ENCODE data around the gene IRF2BP2.
A peak's percentile ranks its signal among the peaks of the same experiment; 100 is the strongest.

The IRF2BP2 gene

GRCh38 chr1:234585330-234586055 is 24.5 kb downstream of the IRF2BP2 start:
- FAIRE-seq (no peak), DNase-seq (ENCODE audit: low spot score) (no peak)

GRCh38 chr1:234584926-234585325 is 25.1 kb downstream of the IRF2BP2 start:
- DNase-seq (ENCODE audit: low spot score) (no peak), FAIRE-seq (no peak)

- DNase-seq (ENCODE audit: low spot score), result no peak
- FAIRE-seq, result no peak
These were observed 25.6 kb downstream of the IRF2BP2 start for GRCh38 chr1:234584420-234584805.

- DNase-seq (ENCODE audit: low spot score) (no peak), FAIRE-seq (no peak)
These were observed 26.1 kb downstream of the IRF2BP2 start for GRCh38 chr1:234583755-234584419.

DNA sequence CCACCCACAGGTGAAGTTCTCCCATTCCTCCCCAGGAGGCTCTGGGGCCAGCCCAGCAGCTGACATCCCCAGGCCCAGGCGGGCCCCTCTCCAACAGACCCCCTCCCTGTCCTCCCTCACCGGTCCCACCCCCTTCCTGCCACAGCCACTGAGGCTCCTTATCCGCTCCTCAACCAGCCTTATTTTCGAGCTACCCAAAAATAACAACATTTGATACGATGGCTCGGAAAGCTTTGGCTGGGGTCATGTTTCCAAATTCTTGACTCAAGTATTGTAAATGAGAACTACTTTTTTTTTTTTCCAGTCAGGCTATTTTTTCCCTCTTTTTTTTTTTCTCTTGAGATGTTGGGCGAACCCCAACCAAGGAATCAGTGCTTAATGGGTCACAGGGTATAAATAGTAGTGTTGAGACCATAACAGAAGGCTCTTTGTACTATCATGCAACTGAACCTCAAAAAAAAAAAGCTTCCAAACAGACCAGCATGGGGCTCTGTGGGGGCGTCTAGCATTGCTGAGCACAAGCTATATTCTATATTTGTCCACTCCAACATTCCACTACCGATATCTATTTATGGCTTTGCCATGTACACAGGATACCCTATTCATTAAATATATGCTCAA is 27.2 kb downstream of the IRF2BP2 start:
- FAIRE-seq (no peak), DNase-seq (ENCODE audit: low spot score) (no peak)

DNA sequence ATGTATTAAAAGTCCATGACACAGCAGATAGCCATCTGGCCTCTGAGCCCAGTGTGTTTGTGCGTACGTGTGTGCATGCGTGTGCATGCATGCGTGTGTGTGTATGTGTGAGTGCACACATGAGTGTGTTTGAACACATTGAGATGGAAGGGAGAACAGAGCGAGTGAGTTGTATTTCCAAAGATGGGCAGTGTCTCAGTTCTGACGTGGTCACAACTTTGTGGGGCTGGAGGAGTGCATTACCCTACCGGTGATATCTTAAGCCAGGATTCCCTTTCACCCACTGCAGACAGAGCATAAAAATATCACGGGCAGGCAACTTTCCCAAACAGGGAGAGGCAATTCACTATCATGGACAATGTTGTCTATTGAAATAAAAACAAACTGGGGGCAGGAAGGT is 27.8 kb downstream of the IRF2BP2 start:
- no peak for DNase-seq (ENCODE audit: low spot score)
- FAIRE-seq, result no peak

DNA sequence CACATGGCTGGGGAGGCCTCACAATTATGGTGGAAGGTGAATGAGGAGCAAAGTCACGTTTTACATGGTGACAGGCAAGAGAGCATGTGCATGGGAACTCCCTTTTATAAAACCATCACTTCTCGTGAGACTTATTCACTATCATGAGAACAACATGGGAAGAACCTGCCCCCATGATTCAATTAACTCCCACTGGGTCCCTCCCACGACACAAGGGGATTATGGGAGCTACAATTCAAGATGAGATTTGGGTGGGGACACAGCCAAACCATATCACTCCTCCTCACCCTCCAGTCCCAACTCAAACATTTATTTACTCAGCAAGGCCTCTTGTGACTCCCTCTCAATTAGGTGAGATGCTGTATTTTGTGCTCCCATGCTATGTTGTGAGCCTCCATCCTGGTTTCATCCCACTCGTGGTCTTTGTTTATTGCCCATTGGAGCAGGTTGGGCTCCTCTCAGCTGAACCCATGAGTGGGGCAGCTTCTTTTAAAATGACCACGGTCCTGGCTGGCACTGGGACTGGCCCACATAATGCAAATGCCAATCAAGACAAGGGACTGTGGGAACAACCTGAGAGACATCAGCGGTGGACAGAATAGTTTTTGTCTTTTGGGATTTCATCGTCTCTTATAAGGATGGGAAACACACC is 28.8 kb downstream of the IRF2BP2 start:
- DNase-seq (ENCODE audit: low spot score) (no peak), FAIRE-seq (no peak)

GRCh38 chr1:234579967-234580366 is 30.0 kb downstream of the IRF2BP2 start:
- FAIRE-seq (no peak), DNase-seq (ENCODE audit: low spot score) (no peak)

DNA sequence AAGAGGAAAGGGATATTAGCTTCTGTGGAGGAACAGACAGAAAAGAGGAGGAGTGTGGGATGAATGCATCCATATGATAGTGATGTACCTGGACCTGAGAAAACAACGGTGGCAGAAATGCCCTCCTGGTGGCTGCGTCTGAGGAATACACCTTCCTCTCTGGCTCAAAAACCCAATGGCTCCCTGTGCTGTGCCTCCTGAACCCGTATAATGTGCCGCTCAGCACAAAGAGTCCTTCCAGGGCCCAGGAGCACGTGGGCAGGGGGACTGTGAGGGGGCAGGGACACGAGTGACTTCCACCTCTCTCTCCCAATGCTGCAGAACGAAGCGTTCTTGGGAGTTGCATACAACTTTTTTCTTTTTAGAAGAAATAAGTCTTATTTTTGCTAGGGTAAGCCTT is 31.2 kb downstream of the IRF2BP2 start:
- no peak for DNase-seq (ENCODE audit: low spot score)
- FAIRE-seq, result no peak

DNA sequence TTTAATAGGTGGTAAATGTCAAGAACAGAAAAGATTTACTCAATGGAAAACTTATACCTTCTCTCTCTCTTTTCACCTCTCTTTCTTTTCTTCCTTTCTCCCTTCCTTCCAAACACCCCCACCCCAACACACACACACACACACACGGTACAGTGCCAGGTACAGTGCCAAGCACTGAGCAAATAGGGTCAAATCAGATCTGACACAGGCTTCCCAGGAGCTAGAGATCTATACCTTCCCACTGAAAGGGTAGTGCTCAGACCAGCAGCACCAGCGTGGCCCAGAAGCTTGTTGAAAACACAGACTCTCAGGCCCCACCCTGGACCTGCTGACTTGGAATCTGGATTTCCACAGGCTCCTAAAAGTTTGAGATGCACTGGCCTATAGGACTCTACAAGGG is 31.9 kb downstream of the IRF2BP2 start:
- FAIRE-seq (no peak), DNase-seq (ENCODE audit: low spot score) (no peak)

- DNase-seq (ENCODE audit: low spot score), result no peak
- FAIRE-seq, result no peak
These were observed 36.2 kb downstream of the IRF2BP2 start for GRCh38 chr1:234573711-234574299.

DNA sequence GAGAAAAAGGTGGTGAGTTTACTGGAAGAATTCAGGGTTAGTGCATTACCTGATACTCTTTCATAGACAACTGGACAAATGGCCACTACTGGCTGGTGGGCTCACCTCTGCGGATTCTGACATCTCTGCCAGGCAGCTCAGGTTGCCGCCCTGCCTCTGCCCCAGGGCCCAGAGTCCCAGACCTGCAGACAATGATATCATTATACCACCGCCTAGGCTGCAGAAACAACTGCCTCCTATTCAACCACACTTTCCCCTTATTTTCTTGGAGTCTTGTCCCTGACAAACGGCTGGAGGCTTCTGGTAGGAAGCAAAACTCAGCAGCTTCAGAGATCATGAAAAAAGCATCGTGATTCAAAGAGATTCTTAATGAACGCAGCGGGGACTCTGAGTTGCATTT is 37.0 kb downstream of the IRF2BP2 start:
- no peak for DNase-seq (ENCODE audit: low spot score)
- no peak for FAIRE-seq

- FAIRE-seq (no peak), DNase-seq (ENCODE audit: low spot score) (no peak)
These were observed 38.3 kb downstream of the IRF2BP2 start for GRCh38 chr1:234571702-234572101.

- FAIRE-seq, result no peak
- DNase-seq (ENCODE audit: low spot score), result no peak
These were observed 39.5 kb downstream of the IRF2BP2 start for GRCh38 chr1:234570329-234571120.

DNA sequence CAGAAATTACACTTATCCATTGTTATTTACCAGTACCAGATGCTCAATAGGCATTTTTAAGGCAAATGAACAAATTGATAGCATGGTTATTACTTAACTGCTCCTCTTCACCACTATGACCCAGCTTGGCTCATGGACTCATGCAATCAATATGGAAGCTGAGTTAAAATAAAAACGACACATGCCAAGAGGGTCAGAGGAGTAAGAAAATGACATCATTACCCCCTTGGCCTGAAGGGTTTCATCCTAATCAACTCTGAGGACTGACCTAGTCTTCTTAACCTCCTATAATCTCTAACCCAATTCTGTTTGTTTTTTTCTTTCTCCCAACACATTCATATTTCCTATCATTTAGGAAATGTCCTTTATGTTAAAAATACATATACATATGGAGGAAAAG is 41.6 kb downstream of the IRF2BP2 start:
- FAIRE-seq, result no peak
- DNase-seq (ENCODE audit: low spot score), result no peak

DNA sequence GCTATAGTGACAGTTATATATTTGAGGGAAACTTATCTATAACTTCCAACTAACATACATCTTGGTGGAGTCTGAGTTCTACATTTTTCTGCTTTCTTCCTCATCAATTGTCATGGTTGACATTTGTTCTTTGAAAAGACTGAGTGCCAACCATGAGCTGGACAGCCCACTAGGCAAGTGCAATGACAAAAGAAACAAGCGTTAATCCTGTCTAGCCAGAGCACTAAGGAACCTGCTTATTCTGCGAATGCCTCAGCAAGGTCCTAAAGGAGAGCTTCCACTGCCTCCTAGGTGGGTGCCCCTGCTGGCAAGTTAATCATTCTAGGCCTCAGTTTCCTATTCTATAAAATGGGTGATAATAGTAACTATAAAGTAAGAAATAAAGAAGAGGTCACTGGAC is 44.8 kb downstream of the IRF2BP2 start:
- FAIRE-seq (no peak), DNase-seq (ENCODE audit: low spot score) (no peak)

DNA sequence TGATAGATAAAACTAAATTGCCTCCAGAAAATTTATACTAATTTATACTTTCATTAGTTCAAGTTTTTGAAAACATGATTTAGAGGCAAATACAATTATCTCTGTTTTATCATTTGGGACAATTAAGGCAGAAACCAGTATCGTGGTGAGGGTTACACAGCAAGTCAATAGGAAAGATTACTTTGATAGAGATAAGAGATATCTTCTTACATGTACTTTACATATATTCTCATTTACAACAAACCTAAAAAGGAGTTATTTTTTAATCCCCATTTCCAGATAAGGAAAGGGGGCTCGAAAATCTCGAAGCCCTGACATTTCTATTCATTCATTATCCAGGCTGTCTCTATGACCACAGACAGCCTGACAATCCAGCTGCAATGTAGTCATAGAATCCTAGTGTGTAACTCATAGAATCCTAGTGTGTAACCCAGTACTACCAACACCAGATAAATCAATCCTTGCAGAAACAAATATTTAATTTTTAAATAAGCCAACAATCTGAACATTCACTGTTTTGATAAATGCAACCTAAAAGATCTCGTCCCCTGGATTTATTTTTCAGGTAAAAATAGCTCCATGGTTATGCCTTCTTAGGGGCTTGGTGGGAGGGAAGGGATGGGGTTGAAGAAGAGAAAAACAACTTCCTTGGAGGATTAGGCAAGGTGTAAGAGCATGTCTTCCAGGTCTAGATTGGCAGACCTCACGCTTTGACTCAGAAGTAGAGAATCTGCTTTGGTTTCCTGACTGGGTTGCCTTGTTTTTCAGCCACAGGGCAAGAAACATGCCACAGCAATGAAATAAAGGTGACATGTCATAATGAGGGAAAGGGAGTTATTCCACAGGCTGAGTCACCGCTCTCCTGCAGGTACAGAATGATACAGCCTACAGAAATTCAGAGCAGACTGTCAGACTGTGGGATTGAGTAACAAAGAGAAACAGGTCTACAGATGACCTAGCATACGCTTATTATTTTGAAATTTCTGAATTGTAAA is 45.6 kb downstream of the IRF2BP2 start:
- DNase-seq (ENCODE audit: low spot score) (peak; percentile 89), FAIRE-seq (peak; percentile 30)

- DNase-seq (ENCODE audit: low spot score) (no peak), FAIRE-seq (no peak)
These were observed 47.6 kb downstream of the IRF2BP2 start for GRCh38 chr1:234562334-234562733.

DNA sequence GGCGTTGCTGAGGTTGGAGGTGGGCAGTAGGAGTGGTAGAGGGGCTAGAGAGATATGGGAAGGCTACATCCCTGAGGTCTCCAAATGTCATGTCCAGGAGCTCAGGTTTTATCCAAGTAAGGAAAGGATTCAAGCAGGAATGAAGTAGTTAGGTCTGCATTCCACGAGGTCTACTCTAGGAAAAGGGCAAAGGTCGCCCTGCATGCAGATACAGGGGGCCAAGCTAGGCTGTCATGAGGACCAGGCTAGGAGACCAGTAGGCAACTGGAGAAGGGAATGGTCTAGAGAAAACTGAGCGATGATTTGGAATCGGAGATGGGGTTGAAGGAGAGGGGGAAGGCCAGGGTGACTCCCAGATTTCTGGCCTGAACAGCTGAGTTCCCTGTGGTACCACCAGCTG is 48.7 kb downstream of the IRF2BP2 start:
- DNase-seq (ENCODE audit: low spot score) (no peak), FAIRE-seq (no peak)

Measured in urothelium cell line (cell line).